GM18868 (cell line): ENCODE data around the gene SYCP2L.

Experiments used
- ATAC-seq: cut with Tn5 transposase; IDR thresholded peaks from one replicate; pipeline ENCODE4 v1.9.1; 2021; ENCODE audit warnings: mild to moderate bottlenecking, moderate library complexity; ENCODE audit not compliant: unreplicated experiment

Gene SYCP2L

DNA sequence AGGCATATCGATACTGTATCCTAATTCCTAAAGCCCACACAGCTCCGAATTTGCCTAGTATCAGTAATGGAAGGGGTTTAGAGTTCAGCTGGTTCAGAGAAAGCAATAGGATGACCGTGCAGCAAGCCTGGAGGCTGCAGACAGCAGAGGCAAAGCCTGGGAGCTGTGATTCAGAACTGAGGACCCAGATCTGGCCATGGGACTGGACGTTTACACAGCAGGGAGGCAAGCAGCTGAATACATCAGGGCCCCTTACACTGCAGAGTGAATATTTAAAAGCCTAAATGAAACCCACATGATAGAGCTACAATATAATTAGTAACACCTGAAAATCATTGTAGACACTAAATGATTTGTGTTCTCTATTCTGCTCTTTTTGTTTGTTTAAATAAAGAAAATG, 119.2 kb downstream of the SYCP2L start:
- ATAC-seq, result no peak

DNA sequence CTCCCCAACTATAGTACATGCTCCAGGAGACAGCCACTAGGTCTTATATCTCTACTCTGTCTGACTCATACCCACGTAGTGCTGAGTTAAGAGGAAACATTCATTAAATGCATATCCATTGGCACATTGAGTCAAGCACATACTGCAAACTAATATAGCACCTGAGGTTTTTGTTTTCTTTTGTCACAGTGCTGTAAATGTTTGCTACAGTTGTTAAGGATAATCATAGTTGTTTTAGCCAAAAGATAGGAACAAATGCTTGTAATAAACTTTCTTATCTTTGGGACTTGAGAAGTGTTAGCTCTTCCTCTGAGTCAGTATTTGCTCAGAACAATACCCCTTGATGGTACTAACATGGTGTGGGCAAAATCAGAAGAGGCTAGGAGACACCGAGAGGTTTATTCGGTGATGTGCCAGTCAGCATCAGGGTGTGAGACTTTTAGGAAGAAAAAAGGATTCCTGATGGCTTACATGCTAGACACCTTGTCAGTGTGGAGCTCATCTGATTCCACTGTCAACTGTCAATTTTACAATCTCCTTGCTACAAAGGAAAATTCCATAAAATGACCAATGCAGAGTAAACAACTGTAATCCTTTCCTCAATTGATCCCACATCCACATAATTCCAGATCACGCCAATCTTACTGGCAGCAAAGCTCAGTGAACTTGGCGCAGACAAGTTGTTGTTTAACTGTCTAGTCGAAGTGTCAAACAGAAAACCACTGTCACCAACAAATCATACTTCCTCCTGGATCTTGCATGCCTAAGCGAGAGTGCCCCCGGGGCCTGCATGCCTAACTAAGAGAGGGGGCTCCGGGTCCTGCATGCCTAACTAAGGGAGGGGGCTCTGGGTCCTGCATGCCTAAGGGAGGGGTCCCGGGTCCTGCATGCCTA, 121.1 kb downstream of the SYCP2L start:
- ATAC-seq, result peak; percentile 40

GRCh38 chr6:11008821-11009220, 122.0 kb downstream of the SYCP2L start:
- ATAC-seq, result peak; percentile 4

DNA sequence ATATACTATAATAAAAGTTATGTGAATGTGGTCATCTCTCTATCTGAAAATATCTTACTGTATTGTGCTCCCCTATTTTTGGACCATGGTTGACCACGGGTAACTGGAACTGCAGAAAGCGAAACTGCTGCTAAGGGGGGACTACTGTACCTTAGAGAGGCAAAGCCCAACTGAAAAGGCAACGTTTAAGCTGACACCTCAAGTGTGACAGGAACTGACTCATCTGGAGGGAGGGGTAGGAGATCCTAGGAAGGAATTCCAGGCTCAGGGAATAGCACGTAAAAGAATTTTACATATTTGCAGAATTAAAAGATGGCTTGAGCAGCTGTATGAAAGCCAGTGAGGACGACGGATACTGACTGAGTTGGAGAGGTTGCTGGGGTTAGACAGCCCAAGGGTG, 122.5 kb downstream of the SYCP2L start:
- ATAC-seq, result peak; percentile 66

DNA sequence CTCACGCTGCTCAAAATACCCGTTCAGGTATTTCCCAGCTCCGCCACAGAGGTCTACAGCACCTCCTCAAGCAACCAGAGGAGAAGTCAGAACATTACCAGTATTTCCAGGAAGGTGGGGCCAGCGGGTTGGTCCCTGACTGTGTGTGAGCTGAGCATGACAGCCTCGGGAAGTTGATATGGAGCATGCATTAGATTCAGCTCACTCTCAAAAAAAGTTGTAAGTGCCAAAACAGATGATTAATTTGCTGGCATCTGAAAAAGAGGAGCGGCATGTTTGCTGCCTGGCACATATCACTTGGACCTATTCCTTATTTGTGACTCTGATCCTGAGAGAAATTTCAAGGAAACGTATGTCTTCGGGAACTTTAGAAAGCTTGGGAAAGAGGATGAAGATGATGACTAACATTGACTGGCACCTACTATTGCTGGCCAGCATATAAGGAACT, 125.0 kb downstream of the SYCP2L start:
- peak; percentile 62 for ATAC-seq

DNA sequence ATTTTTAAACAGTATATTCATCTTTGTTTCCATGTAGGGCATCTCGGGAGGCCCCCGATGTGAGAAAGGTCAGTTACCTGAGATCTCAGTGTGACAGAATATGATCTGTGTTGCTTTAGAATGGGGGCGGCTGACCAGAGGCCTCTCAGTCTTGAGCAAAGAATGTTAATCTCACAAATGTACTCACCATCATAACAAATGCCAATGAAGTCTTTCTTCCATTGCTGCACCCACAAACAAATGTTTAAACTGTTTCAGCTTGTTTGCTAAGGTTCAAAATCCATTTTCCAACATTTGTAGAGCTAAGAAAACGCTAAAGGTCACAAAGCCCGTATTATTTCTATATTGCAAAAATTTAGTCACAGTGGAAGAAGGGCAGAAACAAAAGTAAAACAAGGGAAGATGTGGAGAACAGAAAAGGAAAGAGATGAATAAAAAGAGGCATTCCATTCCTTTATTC, 125.5 kb downstream of the SYCP2L start:
- ATAC-seq, result no peak

- ATAC-seq, result no peak
Observed at GRCh38 chr6:11012976-11013720, 126.3 kb downstream of the SYCP2L start.

- ATAC-seq, result no peak
Observed at GRCh38 chr6:11013721-11014070, 126.8 kb downstream of the SYCP2L start.

- no peak for ATAC-seq
Observed at GRCh38 chr6:11015102-11015501, 128.2 kb downstream of the SYCP2L start.

GRCh38 chr6:11016452-11016851, 129.6 kb downstream of the SYCP2L start:
- no peak for ATAC-seq

GRCh38 chr6:11017090-11017489, 130.2 kb downstream of the SYCP2L start:
- ATAC-seq, result no peak

DNA sequence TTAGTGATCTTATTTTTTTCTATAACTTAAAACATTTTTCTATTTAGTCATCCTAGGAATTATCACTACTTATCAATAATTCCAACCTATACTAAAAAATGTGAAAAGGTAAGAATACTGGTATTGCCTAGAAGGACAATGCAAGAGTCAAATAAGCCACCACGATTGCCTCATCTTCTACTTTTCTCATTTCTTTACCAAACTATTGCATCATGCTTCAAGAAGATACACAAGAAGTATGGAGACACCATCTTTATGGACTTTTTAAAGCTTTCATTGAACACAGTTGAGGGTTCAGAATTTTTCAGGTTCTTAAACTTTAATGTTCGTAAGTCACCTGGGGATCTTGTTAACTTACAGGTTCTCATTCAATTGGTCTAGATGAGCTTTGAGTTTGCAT, 131.4 kb downstream of the SYCP2L start:
- no peak for ATAC-seq

DNA sequence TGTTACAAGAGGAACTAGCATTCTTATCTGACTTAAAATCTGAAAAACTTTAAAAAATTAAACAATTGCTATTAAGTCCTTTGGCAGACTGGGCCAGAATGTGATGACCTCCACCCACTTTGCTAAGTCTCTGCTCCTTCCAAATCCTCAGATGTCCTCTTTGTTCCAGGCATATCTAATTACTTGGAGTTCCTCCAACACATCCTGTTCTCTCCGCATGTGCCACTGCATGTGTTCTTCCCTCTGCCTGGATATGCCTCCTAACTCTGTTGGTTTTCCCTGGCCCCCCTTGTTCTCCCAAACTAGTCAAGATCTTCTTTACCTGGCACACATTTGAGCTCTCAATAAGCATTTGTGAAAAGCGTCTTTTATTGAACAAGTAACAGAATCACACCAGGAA, 134.2 kb downstream of the SYCP2L start:
- ATAC-seq, result no peak

DNA sequence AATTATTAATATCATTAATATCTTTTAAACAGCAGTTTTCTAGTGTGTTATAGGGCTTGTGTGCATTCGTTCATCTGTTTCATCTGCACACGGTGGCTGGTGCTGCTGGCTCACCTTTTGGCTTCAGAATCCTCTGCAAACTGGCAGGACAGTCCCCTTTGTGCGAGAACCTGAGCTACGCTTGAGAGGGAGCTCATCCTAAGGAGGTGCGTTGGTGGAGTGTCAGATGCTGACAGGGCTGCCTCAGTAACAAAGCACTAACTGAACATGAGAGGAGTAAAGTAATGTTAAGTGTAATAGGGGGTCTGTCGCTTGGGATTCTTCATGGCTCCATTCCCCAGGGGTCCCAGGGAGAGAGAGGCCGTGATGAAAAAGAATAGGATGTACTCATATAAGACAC, 134.9 kb downstream of the SYCP2L start:
- ATAC-seq, result no peak

DNA sequence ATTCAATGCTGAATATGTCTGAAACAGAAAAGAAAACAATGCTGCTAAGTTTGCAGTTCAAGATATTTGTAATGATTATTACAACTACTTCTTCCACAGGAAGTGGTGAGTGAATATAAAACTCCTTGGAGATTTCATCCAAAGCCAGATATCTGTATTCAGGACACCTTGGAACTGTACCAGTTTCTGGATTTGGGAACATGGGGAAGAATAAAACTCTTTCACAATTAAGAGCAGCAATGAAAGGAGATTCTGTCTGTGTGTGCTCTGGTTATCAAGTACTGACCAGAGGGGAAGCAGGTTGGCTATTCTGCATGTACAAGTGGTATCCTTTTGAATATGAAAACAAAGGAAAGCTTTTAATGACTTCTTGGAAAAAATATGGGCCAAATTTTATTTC, 136.2 kb downstream of the SYCP2L start:
- ATAC-seq, result no peak
